NB4 (cell line): ENCODE measurements around the gene TAB2.
"Not testable (repeated sequence)": the region's sequence is repeated elsewhere in the genome, so short reads cannot be mapped to it uniquely, and the experiment has no call there.

ENCODE experiments used
- POLR2A ChIP-seq: IDR thresholded peaks from 2 replicates; pipeline ENCODE4 v1.6.1; 2011; ENCODE audit warnings: mild to moderate bottlenecking; ENCODE audit not compliant: insufficient read length; ENCODE audit errors: extremely low read depth
- TF ChIP-seq, protein P1 (sequence below): IDR thresholded peaks from one replicate; pipeline ENCODE4 v1.5.1; 2012; ENCODE audit warnings: low read depth, low read length

DNA sequence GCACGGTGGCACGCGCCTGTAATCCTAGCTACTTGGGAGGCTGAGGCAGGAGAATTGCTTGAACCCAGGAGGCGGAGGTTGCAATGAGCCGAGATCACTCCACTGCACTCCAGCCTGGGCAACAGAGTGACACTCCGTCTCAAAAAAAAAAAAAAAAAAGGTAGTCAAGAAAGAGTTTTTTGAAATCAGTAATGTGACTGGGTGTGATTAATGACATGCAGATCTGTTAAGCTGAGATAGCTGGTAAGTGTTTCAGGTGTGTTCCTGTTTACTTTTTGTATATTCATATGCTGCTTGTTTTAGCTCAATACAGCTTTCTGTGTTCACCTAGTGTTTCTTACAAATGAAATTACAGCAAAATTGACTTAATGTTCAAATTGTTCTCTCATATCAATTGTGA lies 31.8 kb downstream of the TAB2 start:
- TF ChIP-seq, protein P1, sequence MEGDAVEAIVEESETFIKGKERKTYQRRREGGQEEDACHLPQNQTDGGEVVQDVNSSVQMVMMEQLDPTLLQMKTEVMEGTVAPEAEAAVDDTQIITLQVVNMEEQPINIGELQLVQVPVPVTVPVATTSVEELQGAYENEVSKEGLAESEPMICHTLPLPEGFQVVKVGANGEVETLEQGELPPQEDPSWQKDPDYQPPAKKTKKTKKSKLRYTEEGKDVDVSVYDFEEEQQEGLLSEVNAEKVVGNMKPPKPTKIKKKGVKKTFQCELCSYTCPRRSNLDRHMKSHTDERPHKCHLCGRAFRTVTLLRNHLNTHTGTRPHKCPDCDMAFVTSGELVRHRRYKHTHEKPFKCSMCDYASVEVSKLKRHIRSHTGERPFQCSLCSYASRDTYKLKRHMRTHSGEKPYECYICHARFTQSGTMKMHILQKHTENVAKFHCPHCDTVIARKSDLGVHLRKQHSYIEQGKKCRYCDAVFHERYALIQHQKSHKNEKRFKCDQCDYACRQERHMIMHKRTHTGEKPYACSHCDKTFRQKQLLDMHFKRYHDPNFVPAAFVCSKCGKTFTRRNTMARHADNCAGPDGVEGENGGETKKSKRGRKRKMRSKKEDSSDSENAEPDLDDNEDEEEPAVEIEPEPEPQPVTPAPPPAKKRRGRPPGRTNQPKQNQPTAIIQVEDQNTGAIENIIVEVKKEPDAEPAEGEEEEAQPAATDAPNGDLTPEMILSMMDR, result not testable (repeated sequence)
- TF ChIP-seq POLR2A, result not testable (repeated sequence)
